Activated T-cell treated with anti-CD3 and anti-CD28 coated beads, Interleukin-2, amount 50 U/mL, for 1 hour (primary cell): Measurements from ENCODE around the gene TMC6.
"Not testable (repeated sequence)": the region's sequence is repeated elsewhere in the genome, so short reads cannot be mapped to it uniquely, and the experiment has no call there.

Experiments used
- DNase-seq: peaks from one replicate; pipeline ENCODE4 v3.0.0-alpha.2; 2020

Gene TMC6

GRCh38 chr17:78107976-78108725 is 20.4 kb downstream of the TMC6 start:
- DNase-seq = no peak

GRCh38 chr17:78107457-78107856 is 21.1 kb downstream of the TMC6 start:
- DNase-seq = no peak

GRCh38 chr17:78106211-78106610 is 22.3 kb downstream of the TMC6 start:
- DNase-seq = no peak

- no peak for DNase-seq
Observed at GRCh38 chr17:78105551-78105950, 23.0 kb downstream of the TMC6 start.

GRCh38 chr17:78105101-78105500 is 23.5 kb downstream of the TMC6 start:
- DNase-seq = no peak

- DNase-seq = no peak
Observed at GRCh38 chr17:78104540-78104941, 24.0 kb downstream of the TMC6 start.

- no peak for DNase-seq
Observed at GRCh38 chr17:78103311-78103710, 25.2 kb downstream of the TMC6 start.

- no peak for DNase-seq
Observed at GRCh38 chr17:78101542-78101941, 27.0 kb downstream of the TMC6 start.

- DNase-seq = no peak
Observed at GRCh38 chr17:78101112-78101511, 27.4 kb downstream of the TMC6 start.

GRCh38 chr17:78096093-78096492 is 32.5 kb downstream of the TMC6 start:
- no peak for DNase-seq

GRCh38 chr17:78095035-78095434 is 33.5 kb downstream of the TMC6 start:
- DNase-seq = no peak

- DNase-seq = no peak
Observed at GRCh38 chr17:78092794-78093324, 35.7 kb downstream of the TMC6 start.

GRCh38 chr17:78089576-78090281 is 38.8 kb downstream of the TMC6 start:
- no peak for DNase-seq

GRCh38 chr17:78088529-78088928 is 40.0 kb downstream of the TMC6 start:
- no peak for DNase-seq

- DNase-seq = no peak
Observed at GRCh38 chr17:78086740-78087139, 41.8 kb downstream of the TMC6 start.

GRCh38 chr17:78082988-78083387 is 45.6 kb downstream of the TMC6 start:
- no peak for DNase-seq

- DNase-seq = not testable (repeated sequence)
Observed at GRCh38 chr17:78082355-78082872, 46.1 kb downstream of the TMC6 start.

- no peak for DNase-seq
Observed at GRCh38 chr17:78081551-78081950, 47.0 kb downstream of the TMC6 start.

- no peak for DNase-seq
Observed at GRCh38 chr17:78079253-78079652, 49.3 kb downstream of the TMC6 start.

GRCh38 chr17:78075545-78075944 is 53.0 kb downstream of the TMC6 start:
- DNase-seq = no peak

- DNase-seq = no peak
Observed at GRCh38 chr17:78075011-78075410, 53.5 kb downstream of the TMC6 start.

- no peak for DNase-seq
Observed at GRCh38 chr17:78072961-78073360, 55.6 kb downstream of the TMC6 start.

- no peak for DNase-seq
Observed at GRCh38 chr17:78069695-78070094, 58.9 kb downstream of the TMC6 start.

GRCh38 chr17:78066976-78067375 is 61.6 kb downstream of the TMC6 start:
- DNase-seq = not testable (repeated sequence)
